OCI-LY1 (cell line): ENCODE measurements around the gene SLC39A10.

ENCODE experiments used
- H2AFZ ChIP-seq: fragments of 200-600 bp; sonication (generic), shearing (Covaris generic); 2 replicates; pipeline ENCODE4 v1.6.0; 2014; ENCODE audit warnings: antibody characterized with exemption, mild to moderate bottlenecking, low read length
- H3F3A ChIP-seq: fragments of 200-600 bp; sonication (generic), shearing (Covaris generic); 2 replicates; pipeline ENCODE4 v1.6.0; 2014; ENCODE audit warnings: mild to moderate bottlenecking, antibody characterized with exemption, low read length, moderate library complexity; ENCODE audit not compliant: insufficient read depth
- H3K27ac ChIP-seq: fragments of 200-600 bp; sonication (generic); 2 replicates; pipeline ENCODE4 v1.5.1; 2014; ENCODE audit warnings: low read length, mixed run types, mild to moderate bottlenecking, low read depth; ENCODE audit not compliant: poor library complexity, severe bottlenecking
- H3K27me3 ChIP-seq: fragments of 200-600 bp; sonication (generic); 2 replicates; pipeline ENCODE4 v1.6.0; 2014; ENCODE audit warnings: antibody characterized with exemption, mild to moderate bottlenecking, low read length, moderate library complexity; ENCODE audit not compliant: insufficient read depth
- H3K36me3 ChIP-seq: fragments of 200-600 bp; sonication (generic); 2 replicates; pipeline ENCODE4 v1.6.1; 2014; ENCODE audit warnings: mild to moderate bottlenecking, antibody characterized with exemption, low read length, moderate library complexity, mixed read lengths; ENCODE audit not compliant: insufficient read depth
- H3K4me1 ChIP-seq: fragments of 200-600 bp; sonication (generic); 2 replicates; pipeline ENCODE4 v1.5.1; 2014; ENCODE audit warnings: mild to moderate bottlenecking, low read length, moderate library complexity; ENCODE audit not compliant: insufficient read depth, severe bottlenecking
- H3K4me2 ChIP-seq: fragments of 200-600 bp; sonication (generic), shearing (Covaris generic); 2 replicates; pipeline ENCODE4 v1.6.1; 2014; ENCODE audit warnings: low read length
- H3K4me3 ChIP-seq: fragments of 200-600 bp; sonication (generic); 2 replicates; pipeline ENCODE4 v1.5.1; 2014; ENCODE audit warnings: low read length, low read depth, mild to moderate bottlenecking, mixed read lengths; ENCODE audit not compliant: poor library complexity, severe bottlenecking
- H3K79me2 ChIP-seq: fragments of 200-600 bp; shearing (Covaris generic); 2 replicates; pipeline ENCODE4 v1.6.1; 2016; ENCODE audit warnings: mixed run types, low read length, mixed read lengths; ENCODE audit not compliant: insufficient read depth
- H3K9ac ChIP-seq: fragments of 200-600 bp; sonication (generic), shearing (Covaris generic); 2 replicates; pipeline ENCODE4 v1.6.1; 2014; ENCODE audit warnings: mild to moderate bottlenecking, low read length, mixed read lengths
- H3K9me2 ChIP-seq: fragments of 200-600 bp; sonication (generic), shearing (Covaris generic); 2 replicates; pipeline ENCODE4 v1.6.1; 2014; ENCODE audit warnings: low read depth, mild to moderate bottlenecking, low read length, mixed read lengths
- H3K9me3 ChIP-seq: fragments of 200-600 bp; shearing (Covaris generic); 2 replicates; pipeline ENCODE4 v1.6.1; 2014; ENCODE audit warnings: low read length, mixed read lengths
- H4K20me1 ChIP-seq: fragments of 200-600 bp; sonication (generic), shearing (Covaris generic); 2 replicates; pipeline ENCODE4 v1.6.0; 2016; ENCODE audit warnings: mild to moderate bottlenecking, low read length; ENCODE audit not compliant: insufficient read depth
- EZH2 ChIP-seq: fragments of 200-600 bp; sonication (generic), shearing (Covaris generic); IDR thresholded peaks from 2 replicates; pipeline ENCODE4 v1.8.0; 2017; ENCODE audit warnings: borderline replicate concordance, mixed run types, mild to moderate bottlenecking, antibody characterized with exemption, low read length, moderate library complexity, mixed read lengths
- TF ChIP-seq, protein P1 (sequence below): fragments of 200-600 bp; sonication (generic), shearing (Covaris generic); IDR thresholded peaks from 2 replicates; pipeline ENCODE4 v1.5.1; 2017; ENCODE audit warnings: mild to moderate bottlenecking, antibody characterized with exemption, low read length, moderate library complexity, mixed read lengths

Gene SLC39A10

DNA sequence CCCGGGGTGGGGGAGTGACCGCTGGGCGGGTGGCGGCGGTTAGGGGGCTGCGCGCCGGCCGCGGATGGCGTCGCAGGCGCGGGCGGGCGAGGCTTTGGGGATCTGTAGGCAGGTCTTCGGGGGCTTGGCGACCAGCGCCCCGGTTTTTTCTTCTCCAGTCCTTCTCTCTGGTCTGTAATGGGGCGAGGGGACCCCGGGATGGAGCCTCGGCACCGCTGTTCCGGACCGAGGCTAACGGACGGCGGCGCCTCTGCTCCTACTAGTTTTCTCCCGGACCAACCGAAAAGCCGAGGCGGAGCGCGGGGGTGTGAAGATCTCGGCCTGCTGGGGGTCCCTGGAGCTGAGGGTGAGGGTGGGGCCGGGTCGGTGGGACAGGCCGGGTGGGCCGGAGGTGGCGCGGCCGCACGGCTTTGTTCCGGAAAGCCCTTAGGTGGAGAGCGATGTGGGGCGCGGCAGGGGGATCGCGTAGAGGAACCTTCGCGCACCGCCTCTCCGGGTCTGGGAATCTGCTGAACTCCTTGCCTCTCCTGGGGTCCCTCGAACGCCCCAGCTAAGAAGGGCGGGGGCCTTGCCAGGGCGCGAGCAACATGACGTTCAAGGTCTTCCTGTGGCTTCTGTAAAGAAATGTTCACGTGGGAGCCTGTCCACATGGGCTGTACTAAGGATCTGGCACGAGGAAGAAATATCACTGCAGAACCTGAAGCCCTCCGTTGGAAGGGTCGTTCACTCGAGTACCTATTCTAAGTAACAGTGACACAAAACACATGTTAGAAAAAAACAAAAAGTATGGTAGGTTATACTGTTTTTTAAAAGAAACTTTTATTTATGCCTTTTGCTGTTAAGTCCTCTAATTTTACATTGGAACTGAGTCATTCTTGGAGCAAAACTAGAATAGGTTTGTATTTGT lies 861 bp downstream of the SLC39A10 start:
- TF ChIP-seq, protein P1, sequence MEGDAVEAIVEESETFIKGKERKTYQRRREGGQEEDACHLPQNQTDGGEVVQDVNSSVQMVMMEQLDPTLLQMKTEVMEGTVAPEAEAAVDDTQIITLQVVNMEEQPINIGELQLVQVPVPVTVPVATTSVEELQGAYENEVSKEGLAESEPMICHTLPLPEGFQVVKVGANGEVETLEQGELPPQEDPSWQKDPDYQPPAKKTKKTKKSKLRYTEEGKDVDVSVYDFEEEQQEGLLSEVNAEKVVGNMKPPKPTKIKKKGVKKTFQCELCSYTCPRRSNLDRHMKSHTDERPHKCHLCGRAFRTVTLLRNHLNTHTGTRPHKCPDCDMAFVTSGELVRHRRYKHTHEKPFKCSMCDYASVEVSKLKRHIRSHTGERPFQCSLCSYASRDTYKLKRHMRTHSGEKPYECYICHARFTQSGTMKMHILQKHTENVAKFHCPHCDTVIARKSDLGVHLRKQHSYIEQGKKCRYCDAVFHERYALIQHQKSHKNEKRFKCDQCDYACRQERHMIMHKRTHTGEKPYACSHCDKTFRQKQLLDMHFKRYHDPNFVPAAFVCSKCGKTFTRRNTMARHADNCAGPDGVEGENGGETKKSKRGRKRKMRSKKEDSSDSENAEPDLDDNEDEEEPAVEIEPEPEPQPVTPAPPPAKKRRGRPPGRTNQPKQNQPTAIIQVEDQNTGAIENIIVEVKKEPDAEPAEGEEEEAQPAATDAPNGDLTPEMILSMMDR: no peak
- TF ChIP-seq EZH2: no peak
- no peak overlapping the region for H2AFZ ChIP-seq
- peaks cover 32% of the 10 kb centered on the region for H3K4me1 ChIP-seq
- H4K20me1 ChIP-seq: no peaks in the 10 kb centered on the region
- H3K79me2 ChIP-seq: peaks cover 8% of the 10 kb centered on the region
- H3K27ac ChIP-seq: peak overlapping the region; percentile 46
- H3K4me2 ChIP-seq: peak overlapping the region; percentile 89
- peak overlapping the region; percentile 83 for H3K9ac ChIP-seq
- H3K9me3 ChIP-seq: no peaks in the 10 kb centered on the region
- peak overlapping the region; percentile 90 for H3K4me3 ChIP-seq
- H3K27me3 ChIP-seq: no peaks in the 10 kb centered on the region
- H3F3A ChIP-seq: peaks cover 7% of the 10 kb centered on the region; the same call in 1 of the 2 replicates
- H3K9me2 ChIP-seq: no peaks in the 10 kb centered on the region
- no peaks in the 10 kb centered on the region for H3K36me3 ChIP-seq

DNA sequence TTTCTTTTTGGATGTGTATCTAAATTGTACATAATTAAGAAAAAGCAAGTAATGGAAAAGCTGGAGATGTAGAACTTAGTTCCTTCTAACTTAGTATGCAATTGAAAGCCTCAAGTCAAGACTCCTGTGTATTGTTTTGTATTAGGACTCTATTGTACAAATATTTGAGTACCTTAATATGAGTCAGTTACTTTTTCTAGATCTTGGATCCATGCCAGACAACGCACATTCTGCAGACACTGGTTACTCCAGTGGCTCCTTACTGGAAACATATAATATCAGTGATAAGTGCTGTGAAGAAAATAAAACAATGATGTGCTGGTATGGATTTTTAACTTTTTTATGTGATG lies 1.5 kb downstream of the SLC39A10 start:
- Histone ChIP-seq H2AFZ (no peak overlapping the region), H3K4me3 (peak overlapping the region; percentile 90), H4K20me1 (no peaks in the 10 kb centered on the region), H3K27me3 (no peaks in the 10 kb centered on the region), H3K79me2 (peaks cover 8% of the 10 kb centered on the region), H3K27ac (peak overlapping the region; percentile 46), H3K4me1 (peaks cover 32% of the 10 kb centered on the region), H3K4me2 (peak overlapping the region; percentile 89), H3K36me3 (no peaks in the 10 kb centered on the region), H3K9ac (peak overlapping the region; percentile 83), H3F3A (peaks cover 7% of the 10 kb centered on the region; the same call in 1 of the 2 replicates), H3K9me2 (no peaks in the 10 kb centered on the region), H3K9me3 (no peaks in the 10 kb centered on the region)
- TF ChIP-seq, protein P1: no peak
- no peak for TF ChIP-seq EZH2

DNA sequence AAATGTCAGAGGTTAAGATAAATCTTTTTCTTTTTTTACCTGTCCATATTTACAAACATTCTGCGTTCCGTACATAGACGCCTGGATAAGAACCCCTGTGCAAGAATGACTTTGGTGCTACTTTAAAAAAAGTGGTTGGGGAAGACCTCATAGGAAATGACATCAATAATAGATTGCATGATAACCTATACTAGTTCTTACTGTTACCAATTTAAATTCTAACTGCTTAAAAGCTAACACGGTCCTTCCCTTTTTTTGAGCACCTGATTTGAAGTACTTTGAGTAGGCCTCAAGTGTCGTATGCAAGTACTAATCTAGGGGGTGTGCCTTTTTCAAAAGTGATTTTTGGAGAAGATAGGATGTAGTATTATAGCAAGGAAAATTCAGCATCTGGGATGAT lies 2.1 kb downstream of the SLC39A10 start:
- Histone ChIP-seq H3K9ac (peak overlapping the region; percentile 83; the same call in 1 of the 2 replicates), H3K9me2 (no peaks in the 10 kb centered on the region), H4K20me1 (no peaks in the 10 kb centered on the region), H3K4me3 (peak overlapping the region; percentile 90), H2AFZ (no peak overlapping the region), H3K79me2 (peaks cover 8% of the 10 kb centered on the region), H3K27me3 (no peaks in the 10 kb centered on the region), H3K9me3 (no peaks in the 10 kb centered on the region), H3K4me1 (peaks cover 32% of the 10 kb centered on the region), H3K4me2 (peak overlapping the region; percentile 89), H3K36me3 (no peaks in the 10 kb centered on the region), H3F3A (peaks cover 7% of the 10 kb centered on the region; the same call in 1 of the 2 replicates), H3K27ac (peak overlapping the region; percentile 46)
- no peak for TF ChIP-seq EZH2
- TF ChIP-seq, protein P1: no peak
